Natural killer cell treated with Interleukin-12 subunit alpha and Interleukin-12 subunit beta and Interleukin-15 and Interleukin-18, amount 100 ng/mL, for 72 hours (primary cell): ENCODE measurements around the gene ZNF599. TPM values are rescaled to one million over a fixed set of nuclear protein-coding genes. Genes with fewer than 3 reads are reported as not detected.
"Not testable (repeated sequence)": the region's sequence is repeated elsewhere in the genome, so short reads cannot be mapped to it uniquely, and the experiment has no call there.

Source experiments
- ATAC-seq, 2 donors: fragments of 150-1000 bp; cut with Tn5 transposase in 1 of 2; sonication (Bioruptor Pico), chemical (Tn5 transposase) in 1 of 2; 2 replicates each; pipeline ENCODE4 v1.10.0; 2021
- DNase-seq: peaks from one replicate; pipeline ENCODE4 v3.0.0; 2022; ENCODE audit warnings: low spot score
- H3K27ac Mint-ChIP-seq, 2 donors: 1 replicate in 1 of 2; 2 replicates in 1 of 2; pipeline ENCODE4 v1.8.0; 2022; ENCODE audit warnings: mixed read lengths in 2 of 2, mild to moderate bottlenecking in 1 of 2, moderate library complexity in 1 of 2
- H3K27me3 Mint-ChIP-seq, 2 donors: 1 replicate in 1 of 2; 2 replicates in 1 of 2; pipeline ENCODE4 v1.8.0; 2022; ENCODE audit warnings: mixed read lengths in 2 of 2
- H3K36me3 Mint-ChIP-seq: one replicate; pipeline ENCODE4 v1.8.0; 2022; ENCODE audit warnings: mixed read lengths
- H3K4me1 Mint-ChIP-seq, 2 donors: 1 replicate in 1 of 2; 2 replicates in 1 of 2; pipeline ENCODE4 v1.8.0; 2022; ENCODE audit warnings: low read depth in 2 of 2, mixed read lengths in 2 of 2, mild to moderate bottlenecking in 1 of 2
- H3K4me3 Mint-ChIP-seq: one replicate; pipeline ENCODE4 v1.8.0; 2022; ENCODE audit warnings: mixed read lengths
- H3K9me3 Mint-ChIP-seq: 2 replicates; pipeline ENCODE4 v1.8.0; 2022; ENCODE audit warnings: mixed read lengths
- total RNA-seq, 2 donors: library from RNA; stranded (reverse); gene quantifications; one replicate each; pipeline ENCODE4 v1.2.3, GENCODE V29; 2022

Gene ZNF599
- total RNA-seq, result 1 to 10 TPM; 1.5 to 3.3 TPM

GRCh38 chr19:34772697-34773554, at the start of gene ZNF599:
Gene ZNF599, minus strand, starts transcription at chr19:34773215. Its CDS starts 374 bp downstream, at chr19:34772841.
- Mint-ChIP-seq H3K4me3 (peak within 1 kb of the TSS; percentile 90), H3K36me3 (no peaks in the 10 kb centered on the region)

GRCh38 chr19:34818270-34818669, 45.3 kb upstream of the ZNF599 start:
- no peaks in the 10 kb centered on the region for H3K27me3 Mint-ChIP-seq
- H3K4me3 Mint-ChIP-seq, result no peak overlapping the region
- no peak overlapping the region for H3K27ac Mint-ChIP-seq
- DNase-seq, result no peak
- no peak for ATAC-seq
- no peaks in the 10 kb centered on the region for H3K9me3 Mint-ChIP-seq
- H3K4me1 Mint-ChIP-seq, result no peaks in the 10 kb centered on the region
- H3K36me3 Mint-ChIP-seq, result no peaks in the 10 kb centered on the region

More at GRCh38 chr19:34772697-34773554, at the start of gene ZNF599:
- Mint-ChIP-seq H3K27ac (peak within 1 kb of the TSS; percentile 60 to 88), H3K9me3 (peaks cover 4% of the 10 kb centered on the region), H3K4me1 (peaks cover 14 to 17% of the 10 kb centered on the region in 2 donors), H3K27me3 (peaks cover 5 to 9% of the 10 kb centered on the region in 2 donors)
- ATAC-seq (peak; percentile 98 to 99), DNase-seq (peak; percentile 94)

GRCh38 chr19:34816708-34817107, 43.7 kb upstream of the ZNF599 start:
- no peak for ATAC-seq
- DNase-seq, result no peak
- Mint-ChIP-seq H3K27me3 (no peaks in the 10 kb centered on the region), H3K4me3 (no peak overlapping the region), H3K36me3 (no peaks in the 10 kb centered on the region), H3K4me1 (no peaks in the 10 kb centered on the region), H3K27ac (no peak overlapping the region), H3K9me3 (no peaks in the 10 kb centered on the region)

GRCh38 chr19:34808566-34808965, 35.6 kb upstream of the ZNF599 start:
- no peak overlapping the region for H3K4me3 Mint-ChIP-seq
- H3K36me3 Mint-ChIP-seq, result peaks cover 4% of the 10 kb centered on the region
- no peaks in the 10 kb centered on the region for H3K27me3 Mint-ChIP-seq
- H3K4me1 Mint-ChIP-seq, result no peaks in the 10 kb centered on the region
- H3K9me3 Mint-ChIP-seq, result peaks cover 6% of the 10 kb centered on the region
- no peak for DNase-seq
- no peak overlapping the region for H3K27ac Mint-ChIP-seq
- no peak for ATAC-seq

- no peaks in the 10 kb centered on the region for H3K27me3 Mint-ChIP-seq
- no peaks in the 10 kb centered on the region for H3K4me1 Mint-ChIP-seq
- no peak overlapping the region for H3K4me3 Mint-ChIP-seq
- peaks cover 6% of the 10 kb centered on the region for H3K9me3 Mint-ChIP-seq
- ATAC-seq (no peak), DNase-seq (no peak)
- H3K36me3 Mint-ChIP-seq, result peaks cover 6% of the 10 kb centered on the region
- no peak overlapping the region for H3K27ac Mint-ChIP-seq
These were observed 34.2 kb upstream of the ZNF599 start for GRCh38 chr19:34806976-34807860.

- Mint-ChIP-seq H3K27ac (no peak overlapping the region), H3K27me3 (no peaks in the 10 kb centered on the region), H3K9me3 (peaks cover 4% of the 10 kb centered on the region), H3K4me1 (no peaks in the 10 kb centered on the region), H3K36me3 (peaks cover 12% of the 10 kb centered on the region), H3K4me3 (no peak overlapping the region)
- ATAC-seq, result no peak
- no peak for DNase-seq
These were observed 31.1 kb upstream of the ZNF599 start for GRCh38 chr19:34804115-34804514.

GRCh38 chr19:34796953-34797352, 23.9 kb upstream of the ZNF599 start:
- not testable (repeated sequence) for H3K4me1 Mint-ChIP-seq, H3K27ac Mint-ChIP-seq, H3K36me3 Mint-ChIP-seq, DNase-seq, H3K4me3 Mint-ChIP-seq, ATAC-seq, H3K27me3 Mint-ChIP-seq, H3K9me3 Mint-ChIP-seq

GRCh38 chr19:34794066-34794960, 21.3 kb upstream of the ZNF599 start:
- Mint-ChIP-seq H3K4me1 (peaks cover 4 to 9% of the 10 kb centered on the region in 2 donors), H3K9me3 (no peaks in the 10 kb centered on the region), H3K27me3 (peaks cover 0 to 4% of the 10 kb centered on the region in 2 donors), H3K4me3 (no peak overlapping the region), H3K27ac (peak overlapping the region in 1 of 2 donors; percentile 19), H3K36me3 (no peaks in the 10 kb centered on the region)
- DNase-seq, result no peak
- no peak for ATAC-seq

- Mint-ChIP-seq H3K4me1 (peaks cover 4 to 9% of the 10 kb centered on the region in 2 donors), H3K27me3 (peaks cover 0 to 7% of the 10 kb centered on the region in 2 donors), H3K36me3 (no peaks in the 10 kb centered on the region), H3K27ac (peak overlapping the region in 1 of 2 donors; percentile 19), H3K9me3 (no peaks in the 10 kb centered on the region), H3K4me3 (no peak overlapping the region)
- DNase-seq (no peak), ATAC-seq (no peak)
These were observed 20.6 kb upstream of the ZNF599 start for GRCh38 chr19:34793565-34793964.

GRCh38 chr19:34788074-34788473, 15.1 kb upstream of the ZNF599 start:
- Mint-ChIP-seq H3K27me3 (peaks cover 0 to 7% of the 10 kb centered on the region in 2 donors), H3K36me3 (no peaks in the 10 kb centered on the region), H3K9me3 (no peaks in the 10 kb centered on the region), H3K27ac (no peak overlapping the region), H3K4me1 (peaks cover 0 to 2% of the 10 kb centered on the region in 2 donors), H3K4me3 (no peak overlapping the region)
- DNase-seq (no peak), ATAC-seq (no peak)

GRCh38 chr19:34787059-34787824, 14.2 kb upstream of the ZNF599 start:
- Mint-ChIP-seq H3K27ac (no peak overlapping the region), H3K9me3 (no peaks in the 10 kb centered on the region), H3K4me3 (no peak overlapping the region), H3K4me1 (no peaks in the 10 kb centered on the region), H3K27me3 (peaks cover 0 to 7% of the 10 kb centered on the region in 2 donors), H3K36me3 (no peaks in the 10 kb centered on the region)
- no peak for DNase-seq
- no peak for ATAC-seq

- Mint-ChIP-seq H3K4me3 (no peak overlapping the region), H3K9me3 (no peaks in the 10 kb centered on the region), H3K4me1 (no peaks in the 10 kb centered on the region), H3K27me3 (peaks cover 0 to 7% of the 10 kb centered on the region in 2 donors), H3K36me3 (no peaks in the 10 kb centered on the region), H3K27ac (no peak overlapping the region)
- DNase-seq (no peak), ATAC-seq (no peak)
These were observed 13.2 kb upstream of the ZNF599 start for GRCh38 chr19:34786236-34786635.
